Fibroblast of skin of left quadriceps (primary cell): Measurements from ENCODE around the gene CAPN5.
"Not testable (repeated sequence)": the region's sequence is repeated elsewhere in the genome, so short reads cannot be mapped to it uniquely, and the experiment has no call there.

Source experiments
- DNase-seq, 2 experiments: peaks; one replicate each; pipeline ENCODE4 v3.0.0-alpha.2; 2013; ENCODE audit warnings: low read depth in 2 of 2

CAPN5 gene

GRCh38 chr11:77042111-77042726 lies 24.6 kb upstream of the CAPN5 start:
- DNase-seq = no peak

GRCh38 chr11:77044356-77044755 lies 22.4 kb upstream of the CAPN5 start:
- no peak for DNase-seq

GRCh38 chr11:77044886-77045285 lies 21.9 kb upstream of the CAPN5 start:
- no peak for DNase-seq

GRCh38 chr11:77046060-77046501 lies 20.7 kb upstream of the CAPN5 start:
- DNase-seq = no peak

- peak; percentile 83 to 84 for DNase-seq
Measured at GRCh38 chr11:77047007-77047927, 19.5 kb upstream of the CAPN5 start.

- DNase-seq = not testable (repeated sequence)
Measured at GRCh38 chr11:77047928-77048446, 18.8 kb upstream of the CAPN5 start.

GRCh38 chr11:77049026-77049425 lies 17.7 kb upstream of the CAPN5 start:
- no peak for DNase-seq

- no peak for DNase-seq
Measured at GRCh38 chr11:77051511-77051910, 15.3 kb upstream of the CAPN5 start.

GRCh38 chr11:77052518-77052917 lies 14.3 kb upstream of the CAPN5 start:
- DNase-seq = no peak

- DNase-seq = no peak
Measured at GRCh38 chr11:77053217-77054015, 13.4 kb upstream of the CAPN5 start.

- DNase-seq = no peak
Measured at GRCh38 chr11:77054084-77054483, 12.7 kb upstream of the CAPN5 start.

GRCh38 chr11:77055101-77055561 lies 11.6 kb upstream of the CAPN5 start:
- DNase-seq = no peak

GRCh38 chr11:77055913-77056312 lies 10.9 kb upstream of the CAPN5 start:
- DNase-seq = no peak

- no peak for DNase-seq
Measured at GRCh38 chr11:77056814-77057402, 9.9 kb upstream of the CAPN5 start.

GRCh38 chr11:77057938-77058474 lies 8.8 kb upstream of the CAPN5 start:
- no peak for DNase-seq

- no peak for DNase-seq
Measured at GRCh38 chr11:77058900-77059299, 7.9 kb upstream of the CAPN5 start.

- DNase-seq = no peak
Measured at GRCh38 chr11:77059806-77060205, 7.0 kb upstream of the CAPN5 start.

- DNase-seq = no peak
Measured at GRCh38 chr11:77060234-77060633, 6.5 kb upstream of the CAPN5 start.

GRCh38 chr11:77061258-77061657 lies 5.5 kb upstream of the CAPN5 start:
- not testable (repeated sequence) for DNase-seq

- no peak for DNase-seq
Measured at GRCh38 chr11:77062924-77063323, 3.8 kb upstream of the CAPN5 start.

GRCh38 chr11:77063407-77063806 lies 3.4 kb upstream of the CAPN5 start:
- no peak for DNase-seq
